GM23338 (cell line): ENCODE results near the gene LSM12. TPM values are rescaled to one million over a fixed set of nuclear protein-coding genes. Genes with fewer than 3 reads are reported as not detected.

Experiments
- ATAC-seq: fragments of 200-7000 bp; cut with Tn5 transposase; 3 replicates; pipeline ENCODE4 v1.9.1; 2020
- DNase-seq: peaks from one replicate; pipeline ENCODE4 v3.0.0-alpha.2; 2015; ENCODE audit warnings: low spot score
- H2AFZ ChIP-seq: fragments of 200-600 bp; sonication (generic); 2 replicates; pipeline ENCODE4 v1.8.0; 2016; ENCODE audit warnings: antibody characterized with exemption, mild to moderate bottlenecking, moderate library complexity
- H3F3A ChIP-seq: fragments of 200-600 bp; sonication (generic); replicated peaks from 2 replicates; pipeline ENCODE4 v1.8.0; 2017; ENCODE audit warnings: antibody characterized with exemption, mixed run types, low read depth
- H3K27ac ChIP-seq: fragments of 200-600 bp; sonication (generic); 2 replicates; pipeline ENCODE4 v1.6.1; 2016; ENCODE audit warnings: low read depth
- H3K27me3 ChIP-seq: fragments of 200-600 bp; sonication (generic); 2 replicates; pipeline ENCODE4 v1.8.0; 2016; ENCODE audit warnings: mild to moderate bottlenecking, mixed run types, moderate library complexity; ENCODE audit not compliant: insufficient read depth
- H3K36me3 ChIP-seq: fragments of 200-600 bp; sonication (generic); 2 replicates; pipeline ENCODE4 v1.8.0; 2016; ENCODE audit warnings: mild to moderate bottlenecking; ENCODE audit not compliant: insufficient read depth
- H3K4me1 ChIP-seq: fragments of 200-600 bp; sonication (generic); 2 replicates; pipeline ENCODE4 v1.8.0; 2016; ENCODE audit warnings: mild to moderate bottlenecking, moderate library complexity; ENCODE audit not compliant: insufficient read depth
- H3K4me2 ChIP-seq: fragments of 200-600 bp; sonication (generic); 2 replicates; pipeline ENCODE4 v1.7.1; 2017; ENCODE audit warnings: mixed run types
- H3K4me3 ChIP-seq: fragments of 200-600 bp; sonication (generic); 2 replicates; pipeline ENCODE4 v1.6.1; 2016; ENCODE audit warnings: mixed run types
- H3K79me2 ChIP-seq: fragments of 200-600 bp; sonication (generic); replicated peaks from 2 replicates; pipeline ENCODE4 v1.8.0; 2017; ENCODE audit warnings: mild to moderate bottlenecking; ENCODE audit not compliant: insufficient read depth
- H3K9me2 ChIP-seq: fragments of 200-600 bp; sonication (generic); 2 replicates; pipeline ENCODE4 v1.8.0; 2017; ENCODE audit not compliant: insufficient read depth
- H4K20me1 ChIP-seq: fragments of 200-600 bp; sonication (generic); replicated peaks from 2 replicates; pipeline ENCODE4 v1.8.0; 2017; ENCODE audit warnings: mild to moderate bottlenecking; ENCODE audit not compliant: insufficient read depth
- H3K27ac Mint-ChIP-seq: 2 replicates; pipeline ENCODE4 v1.8.0; 2020; ENCODE audit warnings: inconsistent platforms, mild to moderate bottlenecking, moderate library complexity, mixed read lengths
- H3K27me3 Mint-ChIP-seq: 3 replicates; pipeline ENCODE4 v1.8.0; 2022; ENCODE audit warnings: low read depth, mild to moderate bottlenecking, moderate library complexity, mixed read lengths, inconsistent platforms; ENCODE audit not compliant: insufficient read depth, poor library complexity
- H3K36me3 Mint-ChIP-seq: 3 replicates; pipeline ENCODE4 v1.8.0; 2021; ENCODE audit warnings: low read depth, mild to moderate bottlenecking, inconsistent platforms, moderate library complexity, mixed read lengths
- H3K4me1 Mint-ChIP-seq: 3 replicates; pipeline ENCODE4 v1.8.0; 2020; ENCODE audit warnings: mild to moderate bottlenecking, inconsistent platforms, mixed read lengths
- H3K4me3 Mint-ChIP-seq: 3 replicates; pipeline ENCODE4 v1.8.0; 2021; ENCODE audit warnings: moderate library complexity, mild to moderate bottlenecking, inconsistent platforms, mixed read lengths
- H3K9me3 Mint-ChIP-seq: 3 replicates; pipeline ENCODE4 v1.8.0; 2020; ENCODE audit warnings: moderate library complexity, mild to moderate bottlenecking, inconsistent platforms, mixed read lengths
- CREB1 ChIP-seq: fragments of 250-450 bp; sonication (Bioruptor Pico); IDR thresholded peaks from 2 replicates; pipeline ENCODE4 v1.5.0; 2020; ENCODE audit warnings: low read depth, mild to moderate bottlenecking, moderate library complexity
- EZH2 ChIP-seq: fragments of 200-600 bp; sonication (generic); IDR thresholded peaks from one replicate; pipeline ENCODE4 v1.8.0; 2017; ENCODE audit warnings: antibody characterized with exemption, mild to moderate bottlenecking, low read depth; ENCODE audit not compliant: unreplicated experiment
- EZH2phosphoT487 ChIP-seq: fragments of 200-600 bp; sonication (generic); IDR thresholded peaks from one replicate; pipeline ENCODE4 v1.8.1; 2018; ENCODE audit warnings: antibody characterized with exemption; ENCODE audit not compliant: unreplicated experiment
- JUNB ChIP-seq: IDR thresholded peaks from one replicate; pipeline ENCODE4 v1.6.1; 2016; ENCODE audit warnings: antibody characterized with exemption; ENCODE audit not compliant: unreplicated experiment
- POLR2AphosphoS5 ChIP-seq: IDR thresholded peaks from 2 replicates; pipeline ENCODE4 v1.6.1; 2016; ENCODE audit warnings: antibody characterized with exemption, low read depth
- STAT1 ChIP-seq: IDR thresholded peaks from one replicate; pipeline ENCODE4 v1.6.1; 2016; ENCODE audit warnings: antibody characterized with exemption; ENCODE audit not compliant: unreplicated experiment
- polyA plus RNA-seq: library from polyadenylated mRNA; unstranded; fragments of >200 nt; fragmentation: Nextera tagmentation; extraction: Ambion mirVana; gene quantifications from 2 replicates; pipeline ENCODE4 v1.2.1, GENCODE V29; 2016
- total RNA-seq: library from RNA; depleted of rRNA; stranded (reverse); fragments of >200 nt; shearing (Covaris generic); gene quantifications from 2 replicates; pipeline ENCODE4 v1.2.3, GENCODE V29; 2014
- TF ChIP-seq, protein P1 (sequence below): fragments of 250-450 bp; sonication (Bioruptor Pico); IDR thresholded peaks from 2 replicates; pipeline ENCODE4 v1.5.0; 2020; ENCODE audit warnings: mild to moderate bottlenecking, moderate library complexity

The LSM12 gene
- total and polyA plus RNA-seq, 2 experiments from 2014 or later, result 72.7 to 241 TPM

DNA sequence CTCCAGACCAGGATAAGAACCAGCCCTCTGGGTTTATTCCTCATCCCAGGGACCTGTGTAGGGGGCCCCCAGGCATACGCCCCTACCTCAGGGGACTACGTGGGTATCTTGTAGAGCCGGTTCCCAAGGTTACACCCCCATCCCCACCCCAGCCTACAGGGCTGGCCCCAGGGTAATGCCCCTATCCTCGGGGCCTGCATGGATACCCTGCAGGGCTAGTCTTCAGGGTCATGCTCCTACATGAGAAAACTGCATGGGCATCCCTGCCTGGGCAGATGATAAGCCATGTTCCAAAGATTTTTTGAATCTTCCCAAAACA, 42.8 kb upstream of the LSM12 start (continued):
- TF ChIP-seq, protein P1, sequence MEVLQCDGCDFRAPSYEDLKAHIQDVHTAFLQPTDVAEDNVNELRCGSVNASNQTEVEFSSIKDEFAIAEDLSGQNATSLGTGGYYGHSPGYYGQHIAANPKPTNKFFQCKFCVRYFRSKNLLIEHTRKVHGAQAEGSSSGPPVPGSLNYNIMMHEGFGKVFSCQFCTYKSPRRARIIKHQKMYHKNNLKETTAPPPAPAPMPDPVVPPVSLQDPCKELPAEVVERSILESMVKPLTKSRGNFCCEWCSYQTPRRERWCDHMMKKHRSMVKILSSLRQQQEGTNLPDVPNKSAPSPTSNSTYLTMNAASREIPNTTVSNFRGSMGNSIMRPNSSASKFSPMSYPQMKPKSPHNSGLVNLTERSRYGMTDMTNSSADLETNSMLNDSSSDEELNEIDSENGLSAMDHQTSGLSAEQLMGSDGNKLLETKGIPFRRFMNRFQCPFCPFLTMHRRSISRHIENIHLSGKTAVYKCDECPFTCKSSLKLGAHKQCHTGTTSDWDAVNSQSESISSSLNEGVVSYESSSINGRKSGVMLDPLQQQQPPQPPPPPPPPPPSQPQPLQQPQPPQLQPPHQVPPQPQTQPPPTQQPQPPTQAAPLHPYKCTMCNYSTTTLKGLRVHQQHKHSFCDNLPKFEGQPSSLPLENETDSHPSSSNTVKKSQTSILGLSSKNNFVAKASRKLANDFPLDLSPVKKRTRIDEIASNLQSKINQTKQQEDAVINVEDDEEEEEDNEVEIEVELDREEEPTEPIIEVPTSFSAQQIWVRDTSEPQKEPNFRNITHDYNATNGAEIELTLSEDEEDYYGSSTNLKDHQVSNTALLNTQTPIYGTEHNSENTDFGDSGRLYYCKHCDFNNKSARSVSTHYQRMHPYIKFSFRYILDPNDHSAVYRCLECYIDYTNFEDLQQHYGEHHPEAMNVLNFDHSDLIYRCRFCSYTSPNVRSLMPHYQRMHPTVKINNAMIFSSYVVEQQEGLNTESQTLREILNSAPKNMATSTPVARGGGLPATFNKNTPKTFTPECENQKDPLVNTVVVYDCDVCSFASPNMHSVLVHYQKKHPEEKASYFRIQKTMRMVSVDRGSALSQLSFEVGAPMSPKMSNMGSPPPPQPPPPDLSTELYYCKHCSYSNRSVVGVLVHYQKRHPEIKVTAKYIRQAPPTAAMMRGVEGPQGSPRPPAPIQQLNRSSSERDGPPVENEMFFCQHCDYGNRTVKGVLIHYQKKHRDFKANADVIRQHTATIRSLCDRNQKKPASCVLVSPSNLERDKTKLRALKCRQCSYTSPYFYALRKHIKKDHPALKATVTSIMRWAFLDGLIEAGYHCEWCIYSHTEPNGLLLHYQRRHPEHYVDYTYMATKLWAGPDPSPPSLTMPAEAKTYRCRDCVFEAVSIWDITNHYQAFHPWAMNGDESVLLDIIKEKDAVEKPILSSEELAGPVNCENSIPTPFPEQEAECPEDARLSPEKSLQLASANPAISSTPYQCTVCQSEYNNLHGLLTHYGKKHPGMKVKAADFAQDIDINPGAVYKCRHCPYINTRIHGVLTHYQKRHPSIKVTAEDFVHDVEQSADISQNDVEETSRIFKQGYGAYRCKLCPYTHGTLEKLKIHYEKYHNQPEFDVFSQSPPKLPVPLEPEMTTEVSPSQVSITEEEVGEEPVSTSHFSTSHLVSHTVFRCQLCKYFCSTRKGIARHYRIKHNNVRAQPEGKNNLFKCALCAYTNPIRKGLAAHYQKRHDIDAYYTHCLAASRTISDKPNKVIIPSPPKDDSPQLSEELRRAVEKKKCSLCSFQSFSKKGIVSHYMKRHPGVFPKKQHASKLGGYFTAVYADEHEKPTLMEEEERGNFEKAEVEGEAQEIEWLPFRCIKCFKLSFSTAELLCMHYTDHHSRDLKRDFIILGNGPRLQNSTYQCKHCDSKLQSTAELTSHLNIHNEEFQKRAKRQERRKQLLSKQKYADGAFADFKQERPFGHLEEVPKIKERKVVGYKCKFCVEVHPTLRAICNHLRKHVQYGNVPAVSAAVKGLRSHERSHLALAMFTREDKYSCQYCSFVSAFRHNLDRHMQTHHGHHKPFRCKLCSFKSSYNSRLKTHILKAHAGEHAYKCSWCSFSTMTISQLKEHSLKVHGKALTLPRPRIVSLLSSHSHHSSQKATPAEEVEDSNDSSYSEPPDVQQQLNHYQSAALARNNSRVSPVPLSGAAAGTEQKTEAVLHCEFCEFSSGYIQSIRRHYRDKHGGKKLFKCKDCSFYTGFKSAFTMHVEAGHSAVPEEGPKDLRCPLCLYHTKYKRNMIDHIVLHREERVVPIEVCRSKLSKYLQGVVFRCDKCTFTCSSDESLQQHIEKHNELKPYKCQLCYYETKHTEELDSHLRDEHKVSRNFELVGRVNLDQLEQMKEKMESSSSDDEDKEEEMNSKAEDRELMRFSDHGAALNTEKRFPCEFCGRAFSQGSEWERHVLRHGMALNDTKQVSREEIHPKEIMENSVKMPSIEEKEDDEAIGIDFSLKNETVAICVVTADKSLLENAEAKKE, result no peak
- TF ChIP-seq CREB1 (CRISPR knock-in tag), result no peak
- TF ChIP-seq EZH2, result no peak
- TF ChIP-seq JUNB, result no peak

DNA sequence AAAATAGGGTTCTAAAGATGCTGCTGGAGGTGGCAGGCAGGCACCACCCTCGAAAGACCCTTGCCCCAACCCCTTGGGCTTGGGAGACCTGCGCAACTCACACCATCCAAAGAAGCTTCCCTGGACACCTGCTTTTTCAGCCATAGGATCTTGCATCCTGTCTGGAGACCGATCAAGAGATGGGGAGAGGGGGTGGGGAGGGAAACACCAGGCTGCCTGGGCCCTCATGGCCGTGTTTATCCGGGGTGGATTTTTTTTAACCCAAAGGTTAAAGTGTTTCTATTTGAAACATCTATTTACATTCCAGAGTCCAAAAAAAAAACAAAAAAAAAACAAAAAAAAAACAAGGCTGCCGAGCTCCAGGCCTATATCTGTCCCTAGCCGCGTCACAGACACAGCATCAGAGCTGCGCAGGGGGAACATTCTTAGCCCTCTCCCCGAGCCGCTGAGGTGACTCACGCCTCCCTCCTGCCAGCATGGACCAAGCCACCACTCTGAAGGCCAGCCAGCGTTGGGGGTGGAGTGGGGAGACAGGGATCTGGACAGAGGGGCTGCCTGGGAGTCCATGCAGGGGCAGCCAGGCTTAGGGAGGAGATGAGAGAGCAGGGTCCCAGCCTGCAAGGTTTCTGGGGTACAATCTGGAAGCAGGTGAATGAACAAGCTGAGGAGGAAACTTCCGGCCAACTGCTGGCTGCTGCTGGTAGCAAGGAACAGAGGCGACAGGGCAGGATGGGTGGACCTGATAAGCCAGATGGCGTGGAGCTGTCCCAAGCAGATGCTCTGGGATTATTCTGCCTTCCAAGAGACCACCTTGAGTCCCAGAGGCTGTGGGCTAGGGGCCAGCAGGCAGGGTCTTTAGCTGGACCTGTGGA, 42.2 kb upstream of the LSM12 start:
- 0 out of 2 replicates have a peak, but pooled peaks cover 13% of the 10 kb centered on the region for H3F3A ChIP-seq
- H3K4me2 ChIP-seq, result no peak overlapping the region
- H3K36me3 Mint-ChIP-seq, result no peaks in the 10 kb centered on the region; the same call in 2 of the 3 replicates
- H3K27ac ChIP-seq, result no peak overlapping the region
- H4K20me1 ChIP-seq, result peaks cover 3% of the 10 kb centered on the region
- H3K9me2 ChIP-seq, result no peaks in the 10 kb centered on the region
- H2AFZ ChIP-seq, result no peak overlapping the region
- H3K79me2 ChIP-seq, result peaks cover 6% of the 10 kb centered on the region
- peaks cover 4% of the 10 kb centered on the region for H3K27me3 Mint-ChIP-seq
- H3K36me3 ChIP-seq, result no peaks in the 10 kb centered on the region
- peaks cover 39% of the 10 kb centered on the region for H3K4me1 Mint-ChIP-seq
- no peak overlapping the region for H3K27ac Mint-ChIP-seq
- no peaks in the 10 kb centered on the region for H3K27me3 ChIP-seq
- H3K4me3 ChIP-seq, result no peak overlapping the region
- DNase-seq (no peak), ATAC-seq (no peak)
- no peaks in the 10 kb centered on the region; the same call in 2 of the 3 replicates for H3K9me3 Mint-ChIP-seq
- H3K4me3 Mint-ChIP-seq, result no peak overlapping the region
- H3K4me1 ChIP-seq, result peaks cover 39% of the 10 kb centered on the region
- TF ChIP-seq EZH2phosphoT487, result no peak
- TF ChIP-seq POLR2AphosphoS5, result no peak
- no peak for TF ChIP-seq STAT1
- TF ChIP-seq, protein P1, result no peak
- TF ChIP-seq CREB1 (CRISPR knock-in tag), result no peak
